Neural cell (in vitro differentiated cells): ENCODE data around the gene HAAO. TPM values are rescaled to one million over a fixed set of nuclear protein-coding genes. Genes with fewer than 3 reads are reported as not detected.

Experiments used
- H2AFZ ChIP-seq: fragments of 200-600, 300-800 bp; sonication (generic), shearing (Covaris generic); 2 replicates; pipeline ENCODE4 v1.6.0; 2014; ENCODE audit warnings: low read depth, mild to moderate bottlenecking, antibody characterized with exemption, low read length, moderate library complexity
- H3F3A ChIP-seq: fragments of 200-600 bp; shearing (Covaris generic); 2 replicates; pipeline ENCODE4 v1.6.1; 2016; ENCODE audit warnings: mild to moderate bottlenecking, moderate library complexity, mixed read lengths, antibody characterized with exemption, low read length; ENCODE audit not compliant: insufficient read depth, poor library complexity, severe bottlenecking
- H3K27ac ChIP-seq: fragments of 200-600, 300-800 bp; sonication (generic), shearing (Covaris generic); 2 replicates; pipeline ENCODE4 v1.5.1; 2014; ENCODE audit warnings: mild to moderate bottlenecking, low read length, moderate library complexity
- H3K27me3 ChIP-seq: fragments of 300-800, 200-600 bp; sonication (generic), shearing (Covaris generic); 2 replicates; pipeline ENCODE4 v1.6.0; 2014; ENCODE audit warnings: mild to moderate bottlenecking, low read depth, low read length, moderate library complexity; ENCODE audit not compliant: insufficient read depth
- H3K36me3 ChIP-seq: fragments of 300-800, 200-600 bp; sonication (generic), shearing (Covaris generic); 2 replicates; pipeline ENCODE4 v1.5.1; 2014; ENCODE audit warnings: mild to moderate bottlenecking, antibody characterized with exemption, low read length, moderate library complexity; ENCODE audit not compliant: insufficient read depth
- H3K4me2 ChIP-seq: fragments of 300-800, 200-600 bp; sonication (generic), shearing (Covaris generic); 2 replicates; pipeline ENCODE4 v1.6.0; 2014; ENCODE audit warnings: mild to moderate bottlenecking, low read length
- H3K4me3 ChIP-seq: fragments of 300-800, 200-600 bp; sonication (generic), shearing (Covaris generic); 2 replicates; pipeline ENCODE4 v1.5.1; 2014; ENCODE audit warnings: mild to moderate bottlenecking, low read length, moderate library complexity
- H3K79me2 ChIP-seq: fragments of 200-600 bp; shearing (Covaris generic); replicated peaks from 2 replicates; pipeline ENCODE4 v1.6.0; 2014; ENCODE audit warnings: mild to moderate bottlenecking, low read length, moderate library complexity; ENCODE audit not compliant: insufficient read depth
- H3K9ac ChIP-seq: fragments of 300-800, 200-600 bp; sonication (generic), shearing (Covaris generic); 2 replicates; pipeline ENCODE4 v1.6.1; 2016; ENCODE audit warnings: mild to moderate bottlenecking, low read length, mixed read lengths
- H3K9me2 ChIP-seq: fragments of 200-600 bp; shearing (Covaris generic); 2 replicates; pipeline ENCODE4 v1.6.1; 2016; ENCODE audit warnings: mild to moderate bottlenecking, low read length, mixed read lengths; ENCODE audit not compliant: insufficient read depth
- H3K9me3 ChIP-seq: fragments of 200-600, 300-800 bp; sonication (generic), shearing (Covaris generic); 2 replicates; pipeline ENCODE4 v1.6.1; 2016; ENCODE audit warnings: mild to moderate bottlenecking, mixed run types, low read length, moderate library complexity, mixed read lengths
- H4K20me1 ChIP-seq: fragments of 200-600 bp; shearing (Covaris generic); 2 replicates; pipeline ENCODE4 v1.6.1; 2016; ENCODE audit warnings: mild to moderate bottlenecking, mixed run types; ENCODE audit not compliant: insufficient read depth
- CTCF ChIP-seq: fragments of 450-650 bp; IDR thresholded peaks from 2 replicates; pipeline ENCODE4 v1.5.1; 2014; ENCODE audit warnings: antibody characterized with exemption, mild to moderate bottlenecking, moderate library complexity; ENCODE audit not compliant: poor library complexity, severe bottlenecking
- EP300 ChIP-seq: fragments of 450-650 bp; conservative IDR thresholded peaks from 2 replicates; pipeline ENCODE4 v1.6.1; 2014; ENCODE audit warnings: antibody characterized with exemption, mild to moderate bottlenecking, moderate library complexity; ENCODE audit not compliant: poor library complexity, severe bottlenecking
- EZH2 ChIP-seq: fragments of 200-600, 300-800 bp; shearing (Covaris generic), sonication (generic); IDR thresholded peaks from 2 replicates; pipeline ENCODE4 v1.6.1; 2014; ENCODE audit warnings: antibody characterized with exemption, low read length, borderline replicate concordance, mild to moderate bottlenecking; ENCODE audit not compliant: insufficient read depth, poor library complexity, severe bottlenecking
- MXI1 ChIP-seq: fragments of 450-650 bp; conservative IDR thresholded peaks from 2 replicates; pipeline ENCODE4 v1.6.1; 2014; ENCODE audit warnings: antibody characterized with exemption, mild to moderate bottlenecking; ENCODE audit not compliant: poor library complexity, severe bottlenecking
- POLR2AphosphoS5 ChIP-seq: IDR thresholded peaks from 2 replicates; pipeline ENCODE4 v1.6.1; 2012
- RAD21 ChIP-seq: fragments of 450-650 bp; conservative IDR thresholded peaks from 2 replicates; pipeline ENCODE4 v1.6.1; 2014; ENCODE audit warnings: antibody characterized with exemption, mild to moderate bottlenecking, moderate library complexity
- REST ChIP-seq: IDR thresholded peaks from 2 replicates; pipeline ENCODE4 v1.6.1; 2012; ENCODE audit warnings: borderline replicate concordance
- SMC3 ChIP-seq: fragments of 450-650 bp; conservative IDR thresholded peaks from 2 replicates; pipeline ENCODE4 v1.6.1; 2014; ENCODE audit warnings: antibody characterized with exemption, mild to moderate bottlenecking, moderate library complexity; ENCODE audit not compliant: poor library complexity
- TAF1 ChIP-seq: IDR thresholded peaks from 2 replicates; pipeline ENCODE4 v1.6.1; 2012; ENCODE audit warnings: low read depth
- polyA plus RNA-seq: library from polyadenylated mRNA; depleted of rRNA; stranded (reverse); fragments of >200 nt; gene quantifications from 2 replicates; pipeline ENCODE4 v1.2.3, GENCODE V29; 2014

HAAO gene
- polyA plus RNA-seq, 1 donor from 2014 or later, result not detected

GRCh38 chr2:42767899-42768705, 24.3 kb downstream of the HAAO start:
- Histone ChIP-seq H3K9ac (no peak overlapping the region), H3K27me3 (no peaks in the 10 kb centered on the region), H3F3A (no peaks in the 10 kb centered on the region), H3K27ac (no peak overlapping the region), H3K9me2 (no peaks in the 10 kb centered on the region), H4K20me1 (no peaks in the 10 kb centered on the region), H3K4me2 (no peak overlapping the region), H3K36me3 (no peaks in the 10 kb centered on the region), H3K9me3 (no peaks in the 10 kb centered on the region), H3K79me2 (no peaks in the 10 kb centered on the region), H3K4me3 (no peak overlapping the region), H2AFZ (no peak overlapping the region)
- TF ChIP-seq EP300 (no peak), RAD21 (no peak), REST (no peak), TAF1 (no peak), MXI1 (no peak), CTCF (no peak), SMC3 (no peak), POLR2AphosphoS5 (no peak), EZH2 (no peak)

DNA sequence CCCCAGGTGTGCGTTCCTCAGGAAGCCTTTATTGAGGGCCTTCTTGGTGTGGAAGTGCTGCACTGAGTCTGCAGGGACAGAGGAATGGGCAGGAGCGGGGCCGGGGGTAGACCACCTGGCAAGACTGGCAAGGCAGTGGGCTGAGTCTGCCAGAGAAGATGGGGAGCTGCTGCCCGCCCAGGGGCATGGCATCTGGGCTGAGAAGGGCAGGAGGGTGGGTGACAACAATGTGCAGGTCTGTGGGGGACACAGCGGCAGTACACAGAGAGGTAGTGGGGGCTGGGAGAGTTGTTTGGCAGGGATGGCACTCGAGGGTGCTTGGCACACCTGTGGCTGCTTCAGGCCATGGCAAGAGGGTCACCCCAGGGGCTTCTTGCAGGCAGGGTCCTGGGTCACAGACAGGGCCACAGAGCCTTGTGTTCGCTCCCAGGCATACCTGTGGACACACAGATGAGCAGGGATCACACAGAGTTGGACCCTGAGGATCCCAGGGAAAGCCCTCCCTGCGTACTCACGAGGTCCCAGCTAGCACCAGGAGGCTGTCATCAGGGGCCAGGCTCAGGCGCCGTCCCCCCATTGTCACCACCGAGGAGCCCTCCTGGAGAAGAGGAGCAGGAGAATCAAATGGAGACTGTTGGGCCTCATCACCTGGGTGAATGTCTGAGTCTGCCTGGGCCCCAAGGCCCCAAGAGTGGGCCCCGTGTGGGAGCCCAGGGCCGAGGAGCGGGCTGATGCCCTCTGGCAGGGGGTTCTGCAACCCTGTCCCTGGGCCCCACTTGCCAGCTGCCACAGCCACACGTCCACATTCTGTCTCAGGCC, 25.1 kb downstream of the HAAO start:
- no peak overlapping the region for H2AFZ ChIP-seq
- no peak overlapping the region for H3K4me2 ChIP-seq
- H3K36me3 ChIP-seq, result no peaks in the 10 kb centered on the region
- H3K27ac ChIP-seq, result no peak overlapping the region
- H3K9me3 ChIP-seq, result no peaks in the 10 kb centered on the region
- H3K9ac ChIP-seq, result no peak overlapping the region
- no peaks in the 10 kb centered on the region for H4K20me1 ChIP-seq
- H3K27me3 ChIP-seq, result no peaks in the 10 kb centered on the region
- TF ChIP-seq CTCF (no peak), RAD21 (no peak), TAF1 (no peak), EP300 (no peak), MXI1 (no peak), EZH2 (no peak), POLR2AphosphoS5 (no peak), REST (no peak), SMC3 (no peak)
- no peaks in the 10 kb centered on the region for H3K79me2 ChIP-seq
- no peaks in the 10 kb centered on the region for H3F3A ChIP-seq
- no peaks in the 10 kb centered on the region for H3K9me2 ChIP-seq
- no peak overlapping the region for H3K4me3 ChIP-seq
